ENCODE data around the gene ENPP7. TPM values are rescaled to one million over a fixed set of nuclear protein-coding genes. Genes with fewer than 3 reads are reported as not detected.

ENPP7 gene, protein sequence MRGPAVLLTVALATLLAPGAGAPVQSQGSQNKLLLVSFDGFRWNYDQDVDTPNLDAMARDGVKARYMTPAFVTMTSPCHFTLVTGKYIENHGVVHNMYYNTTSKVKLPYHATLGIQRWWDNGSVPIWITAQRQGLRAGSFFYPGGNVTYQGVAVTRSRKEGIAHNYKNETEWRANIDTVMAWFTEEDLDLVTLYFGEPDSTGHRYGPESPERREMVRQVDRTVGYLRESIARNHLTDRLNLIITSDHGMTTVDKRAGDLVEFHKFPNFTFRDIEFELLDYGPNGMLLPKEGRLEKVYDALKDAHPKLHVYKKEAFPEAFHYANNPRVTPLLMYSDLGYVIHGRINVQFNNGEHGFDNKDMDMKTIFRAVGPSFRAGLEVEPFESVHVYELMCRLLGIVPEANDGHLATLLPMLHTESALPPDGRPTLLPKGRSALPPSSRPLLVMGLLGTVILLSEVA
- total RNA-seq: not detected in 2 replicates

DNA sequence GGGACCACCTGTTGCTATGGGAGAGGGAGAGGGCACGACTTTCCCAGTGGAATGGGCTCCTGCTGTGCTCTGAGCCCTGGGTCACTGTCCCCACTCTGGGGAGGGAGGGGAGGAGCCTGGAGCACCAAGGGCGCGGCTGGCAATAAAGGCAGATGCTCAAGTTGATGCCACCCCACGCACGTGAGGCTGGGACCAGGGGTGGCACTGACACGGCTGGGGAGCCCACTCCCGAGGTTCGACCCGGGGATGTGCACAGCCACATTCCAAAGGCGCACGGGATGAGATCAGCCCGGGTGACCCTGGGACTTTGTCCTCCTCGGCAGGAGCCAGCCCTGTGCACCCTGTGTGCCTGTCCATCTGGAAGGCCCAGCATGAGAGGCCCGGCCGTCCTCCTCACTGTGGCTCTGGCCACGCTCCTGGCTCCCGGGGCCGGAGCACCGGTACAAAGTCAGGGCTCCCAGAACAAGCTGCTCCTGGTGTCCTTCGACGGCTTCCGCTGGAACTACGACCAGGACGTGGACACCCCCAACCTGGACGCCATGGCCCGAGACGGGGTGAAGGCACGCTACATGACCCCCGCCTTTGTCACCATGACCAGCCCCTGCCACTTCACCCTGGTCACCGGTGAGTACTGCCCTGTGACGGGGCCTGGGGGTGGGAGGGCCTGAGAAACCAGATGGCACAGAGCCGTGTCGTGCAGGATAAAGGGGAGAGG lies at the start of gene ENPP7:
ENPP7 (plus strand) TSS at position 175 of the 715 bp plus-strand sequence; CDS start at position 372, 197 bp downstream.
- no peak for DNase-seq (ENCODE audit: low read depth in 2 of 2)

DNA sequence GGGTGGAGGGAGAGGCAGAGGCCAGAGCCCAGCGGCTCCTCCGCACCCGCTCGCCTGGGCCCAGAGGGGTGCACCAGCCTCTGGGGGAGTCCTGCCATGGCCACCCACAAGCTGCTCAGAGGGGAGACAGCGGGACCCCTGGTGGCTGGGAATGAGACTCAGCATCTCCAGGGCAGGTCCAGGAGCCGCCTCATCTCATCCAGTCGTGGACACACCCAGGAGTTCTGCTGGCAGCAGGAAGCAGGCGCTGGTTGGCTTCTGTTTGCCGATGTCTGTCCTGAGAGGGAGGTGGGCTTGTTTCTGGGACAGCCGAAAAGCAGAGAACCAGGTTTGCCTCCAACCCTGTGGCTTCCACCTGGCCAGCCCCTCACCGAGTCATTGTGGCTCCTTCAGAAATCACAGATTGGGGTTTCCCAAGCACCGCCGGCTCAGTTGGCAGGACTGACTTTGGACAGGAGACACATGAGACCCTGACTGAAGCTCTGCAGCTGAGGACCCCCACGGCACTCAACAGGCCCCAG lies 49.6 kb upstream of the ENPP7 start:
- no peak for DNase-seq (ENCODE audit: low read depth in 2 of 2)

DNA sequence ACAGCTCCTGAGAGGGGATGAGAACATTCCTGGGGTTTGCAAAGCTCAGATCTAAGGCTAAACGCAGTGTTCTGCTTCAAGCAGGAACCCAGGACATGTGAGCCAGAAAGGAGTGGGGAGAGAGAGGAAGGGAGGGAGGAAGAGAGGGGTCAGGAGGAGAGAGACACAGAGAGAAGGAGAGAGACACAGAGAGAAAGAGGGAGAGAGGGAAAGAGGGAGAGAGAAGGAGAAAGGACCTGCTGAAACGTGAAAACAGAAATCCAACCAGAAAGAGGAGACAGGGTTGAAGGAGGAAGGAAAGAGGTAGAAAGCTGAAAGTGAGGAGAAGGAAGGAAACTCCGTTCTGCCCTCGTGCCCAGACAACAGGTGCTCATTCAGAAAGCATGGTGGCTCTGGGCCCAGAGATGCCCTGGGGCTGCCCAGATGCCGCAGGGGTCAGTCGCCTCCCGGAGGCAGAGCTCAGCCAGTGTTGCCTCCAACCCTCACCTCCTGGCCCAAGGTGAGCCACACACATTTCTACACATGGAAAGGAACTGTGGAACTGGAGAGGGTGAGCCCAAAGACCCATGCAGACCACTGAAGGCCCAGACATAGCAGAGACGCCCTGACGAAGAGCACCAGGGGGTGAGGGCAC lies 49.0 kb upstream of the ENPP7 start:
- DNase-seq (ENCODE audit: low read depth in 2 of 2): no peak

DNA sequence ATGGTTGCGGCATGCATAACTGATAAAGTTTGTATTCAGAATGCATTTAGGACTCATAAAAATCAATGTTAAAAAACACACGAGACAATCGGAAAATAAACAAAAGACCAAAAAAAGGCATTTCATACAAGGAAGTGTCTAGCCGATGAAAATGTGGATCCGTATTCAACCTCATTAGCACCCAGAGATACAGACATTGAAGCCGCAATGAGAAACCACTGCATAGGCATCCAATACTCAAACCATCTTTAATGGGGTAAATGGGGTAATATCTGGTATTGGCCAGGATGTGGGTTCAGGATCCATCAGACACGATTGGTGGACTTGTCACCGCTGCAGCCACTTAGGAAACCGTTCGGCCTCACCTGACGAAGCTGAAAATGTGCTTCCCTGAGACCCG lies 47.4 kb upstream of the ENPP7 start:
- no peak for DNase-seq (ENCODE audit: low read depth in 2 of 2)

DNA sequence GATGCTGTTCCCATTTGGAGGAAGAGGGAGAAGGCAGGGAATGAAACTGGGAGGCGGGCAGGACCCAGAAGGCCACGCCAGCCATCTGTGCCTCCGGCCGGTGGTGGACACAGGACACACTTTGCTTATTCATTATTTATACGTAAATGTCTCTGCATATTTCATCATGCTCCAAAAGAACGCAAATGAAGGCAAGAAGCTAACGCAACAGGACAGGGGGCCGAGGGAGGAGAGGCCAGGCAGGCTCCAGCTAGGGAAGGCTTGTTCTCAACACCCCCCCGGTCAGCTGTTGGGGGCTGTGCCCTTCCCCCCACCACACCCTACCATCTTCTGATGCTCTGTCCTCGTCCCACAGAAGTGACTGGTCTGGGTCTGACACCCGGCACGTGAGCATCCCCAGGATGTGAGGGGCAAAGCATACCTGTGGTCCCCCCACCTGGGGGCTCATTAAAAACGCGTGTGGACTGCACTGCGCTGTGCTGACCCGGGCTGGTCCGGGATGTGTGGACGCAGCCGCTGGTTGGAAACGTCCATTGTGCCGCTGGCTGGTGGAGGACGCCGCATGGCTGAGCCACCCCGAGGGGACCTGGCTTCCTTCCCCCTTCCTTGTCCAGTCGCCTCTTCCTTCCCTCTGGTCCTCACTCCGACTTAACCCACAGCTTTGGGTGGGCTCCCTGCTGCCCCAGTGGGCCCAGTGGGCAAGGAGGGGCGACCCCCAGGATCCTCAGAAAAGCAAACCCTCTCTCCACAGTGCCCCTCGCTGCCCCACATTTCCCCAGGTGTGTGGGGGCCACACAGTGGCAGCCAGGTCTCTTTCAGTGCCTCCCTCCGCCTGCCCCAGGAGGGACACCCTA lies 46.4 kb upstream of the ENPP7 start:
- DNase-seq (ENCODE audit: low read depth in 2 of 2): no peak

DNA sequence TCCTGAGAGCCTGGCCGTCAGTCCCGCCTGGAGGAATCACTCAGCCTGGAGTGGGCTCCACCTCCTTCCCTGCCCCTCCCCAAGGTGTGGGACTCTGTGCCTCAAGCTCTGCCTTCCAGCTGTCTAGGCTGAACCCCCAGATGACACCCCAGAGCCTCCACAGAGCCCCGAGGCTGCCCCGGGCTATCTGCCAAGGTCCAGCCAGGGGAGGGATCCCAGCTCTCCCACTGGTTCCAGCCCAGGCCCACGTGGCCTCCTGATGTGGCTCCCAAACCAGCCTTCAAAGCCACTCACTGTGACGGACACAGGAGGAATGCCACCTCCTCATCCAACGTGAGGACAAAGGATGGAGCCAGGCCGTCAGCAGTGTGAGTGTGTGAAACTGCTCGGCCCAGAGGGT lies 45.6 kb upstream of the ENPP7 start:
- DNase-seq (ENCODE audit: low read depth in 2 of 2): no peak

DNA sequence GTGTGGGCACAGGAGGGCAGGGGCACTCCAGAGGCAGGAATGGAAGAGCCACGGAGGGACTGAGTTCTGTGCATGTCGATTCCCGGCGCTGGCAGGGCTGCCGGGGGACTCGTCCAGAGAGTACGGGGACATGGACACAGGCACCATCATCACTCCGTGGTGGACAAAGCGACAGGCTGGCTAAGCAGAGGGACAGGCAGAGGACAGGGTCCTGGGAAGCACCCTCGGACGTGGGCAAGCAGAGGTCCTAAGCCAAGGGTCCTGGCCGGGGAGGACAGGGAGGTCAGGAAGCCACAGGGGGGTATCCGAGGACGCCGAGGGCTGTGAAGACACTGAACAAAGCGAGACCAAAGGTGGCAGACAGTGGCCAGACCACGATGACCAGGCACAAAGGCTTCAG lies 44.3 kb upstream of the ENPP7 start:
- no peak for DNase-seq (ENCODE audit: low read depth in 2 of 2)

DNA sequence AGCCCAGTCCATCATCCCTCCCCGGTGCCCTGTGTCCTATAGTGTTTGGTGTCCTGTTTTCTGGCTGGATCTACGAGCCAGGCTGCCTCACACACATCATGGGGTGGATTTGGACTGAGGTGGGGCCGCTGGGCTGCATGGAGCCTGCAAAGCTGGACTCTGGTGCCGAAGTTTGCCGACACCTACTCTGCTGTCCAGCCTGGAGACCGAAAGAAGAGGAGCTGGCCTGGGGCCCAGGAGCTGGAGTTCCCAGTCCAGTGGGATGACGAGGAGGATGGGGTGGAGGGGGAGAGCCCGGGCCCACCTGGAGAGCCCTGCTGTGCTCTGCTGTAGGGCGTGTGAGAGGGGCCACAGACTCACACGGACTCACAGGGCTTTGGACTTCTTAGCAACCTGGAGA lies 40.3 kb upstream of the ENPP7 start:
- DNase-seq (ENCODE audit: low read depth in 2 of 2): no peak

DNA sequence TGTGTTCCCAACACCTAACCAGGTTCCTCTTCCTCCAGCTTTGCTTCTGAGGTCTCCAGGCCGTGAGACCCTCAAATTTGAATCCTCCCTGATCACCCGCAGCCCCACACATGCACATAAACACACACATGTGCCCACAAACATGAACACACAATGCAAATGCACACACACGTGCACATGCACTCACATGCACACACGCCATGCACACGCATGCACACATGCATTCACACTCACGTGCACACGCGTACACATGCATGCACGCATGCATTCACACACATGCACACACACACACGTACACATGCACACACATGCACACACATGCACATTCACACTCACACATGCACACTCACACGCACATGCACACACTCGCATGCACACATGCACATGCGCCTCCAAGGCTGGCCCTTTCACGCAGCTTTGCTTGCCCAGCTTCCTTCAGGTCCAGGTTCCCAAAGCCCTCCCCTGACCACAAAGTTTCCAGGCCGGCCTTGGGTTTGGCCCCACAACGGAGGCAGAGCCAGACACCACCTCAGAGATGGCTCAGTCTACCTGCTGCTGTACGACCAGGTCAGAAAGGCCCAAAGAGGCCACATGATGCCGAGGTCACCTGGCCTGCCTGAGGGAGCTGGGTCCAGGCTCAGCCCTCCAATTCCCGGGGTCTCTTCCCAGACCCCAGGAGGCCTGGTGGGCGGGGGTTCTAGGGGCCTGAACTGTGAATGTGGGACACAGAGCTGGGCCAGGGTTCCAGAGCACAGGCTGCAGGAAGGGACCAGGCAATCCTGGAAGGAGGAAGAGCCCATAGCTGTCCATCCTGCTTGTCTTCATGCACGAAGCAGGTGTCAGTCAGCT lies 39.5 kb upstream of the ENPP7 start:
- no peak for DNase-seq (ENCODE audit: low read depth in 2 of 2)

DNA sequence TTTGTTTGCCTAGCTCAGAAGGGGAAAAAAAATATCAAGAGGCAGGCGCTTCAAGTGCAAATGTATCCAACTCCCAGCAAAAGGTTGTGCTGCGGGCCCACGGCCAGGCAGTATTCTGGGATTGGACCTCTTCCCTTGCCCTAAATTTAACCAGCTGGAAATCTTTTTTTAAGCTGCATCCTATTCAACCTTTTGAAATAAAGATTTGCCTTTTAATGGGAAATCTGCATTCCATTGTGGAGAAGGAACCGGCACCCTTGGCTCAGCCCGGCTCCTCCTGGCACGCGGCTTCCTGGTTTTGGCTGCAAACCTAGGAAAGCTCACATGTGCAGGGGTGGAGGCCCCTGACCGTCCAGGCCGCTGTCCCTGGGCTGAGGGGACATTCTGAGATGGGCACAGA lies 38.8 kb upstream of the ENPP7 start:
- DNase-seq (ENCODE audit: low read depth in 2 of 2): no peak

DNA sequence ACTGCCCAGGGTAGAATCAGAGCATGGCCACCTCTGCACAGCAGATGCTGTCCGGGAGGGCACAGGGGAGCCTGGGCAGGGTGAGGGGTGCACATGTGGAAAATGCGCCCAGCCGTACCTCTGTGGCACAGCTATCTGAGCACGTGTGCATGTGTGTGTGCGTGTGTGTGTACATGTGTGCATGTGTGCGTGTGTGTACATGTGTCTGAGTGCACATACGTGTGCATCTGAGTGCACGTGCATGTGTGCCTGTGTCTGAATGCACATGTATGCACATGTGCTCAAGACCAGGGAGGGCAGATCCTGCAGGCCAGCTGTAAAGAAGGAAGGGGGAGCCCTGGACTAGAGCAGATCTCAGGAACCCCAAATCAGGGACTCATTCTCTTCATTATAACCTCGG lies 37.3 kb upstream of the ENPP7 start:
- DNase-seq (ENCODE audit: low read depth in 2 of 2): no peak

DNA sequence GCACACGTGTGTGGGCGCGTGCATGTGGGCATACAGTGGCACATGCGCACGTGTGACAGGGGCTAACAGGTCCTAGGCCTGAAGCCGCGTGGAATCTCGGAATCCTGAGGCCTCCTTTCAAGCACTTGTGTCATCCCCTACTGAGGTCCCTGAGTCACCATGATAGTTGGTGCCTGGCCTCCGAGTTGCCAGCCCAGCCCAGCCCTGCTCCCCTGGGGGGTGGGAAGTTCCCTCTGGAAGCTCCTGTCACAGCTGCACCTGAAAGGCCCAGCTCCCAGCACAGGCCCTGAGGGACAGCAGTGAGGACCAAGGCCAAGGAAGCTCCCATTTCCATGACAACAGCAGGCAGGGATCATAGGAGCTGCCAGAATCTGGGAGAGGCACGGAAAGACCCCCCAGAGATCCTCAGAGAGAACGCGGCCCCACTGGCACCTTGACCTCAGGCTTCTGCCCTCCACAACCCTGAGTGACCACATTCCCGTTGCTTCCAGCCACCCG lies 35.4 kb upstream of the ENPP7 start:
- no peak for DNase-seq (ENCODE audit: low read depth in 2 of 2)

DNA sequence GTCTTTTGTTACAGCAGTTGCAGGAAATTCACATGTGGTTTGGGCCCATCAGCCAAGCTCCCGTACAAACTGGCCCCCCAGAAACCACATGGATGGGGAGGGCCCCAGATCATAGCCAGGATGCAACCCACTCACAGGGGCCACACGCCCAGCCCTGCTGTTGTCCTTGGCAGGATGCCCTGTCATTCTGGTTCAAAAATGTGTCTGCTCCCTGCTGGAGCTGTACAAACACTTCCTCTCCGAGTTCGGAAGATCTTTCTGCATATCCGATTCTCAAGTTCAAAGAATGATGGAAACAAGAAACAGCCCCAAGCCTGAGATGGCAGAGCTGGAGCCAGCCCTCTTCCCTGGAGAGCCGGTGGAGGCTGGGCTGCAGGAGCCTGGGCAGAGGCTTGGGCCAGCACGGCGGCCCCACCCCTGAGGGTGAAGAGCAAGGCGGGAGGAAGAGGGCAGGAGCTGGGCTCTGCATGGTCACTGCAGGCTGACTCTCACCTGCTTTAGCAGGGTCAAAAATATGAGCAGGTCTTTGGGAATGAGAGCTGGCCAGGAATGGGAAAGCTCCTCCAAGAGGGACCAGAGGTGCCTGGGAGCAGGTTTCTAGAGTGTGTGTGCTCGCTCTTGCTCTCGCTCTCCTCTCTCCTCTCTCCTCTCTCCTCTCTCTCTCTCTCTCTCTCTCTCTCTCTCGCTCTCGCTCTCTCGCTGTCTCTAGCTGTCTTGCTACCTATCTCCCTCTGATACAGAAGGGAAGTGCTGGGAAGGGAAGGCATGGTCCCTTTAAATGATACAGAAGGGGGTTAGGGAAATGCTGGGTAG lies 34.7 kb upstream of the ENPP7 start:
- peak; percentile 19 to 60 for DNase-seq (ENCODE audit: low read depth in 2 of 2)

DNA sequence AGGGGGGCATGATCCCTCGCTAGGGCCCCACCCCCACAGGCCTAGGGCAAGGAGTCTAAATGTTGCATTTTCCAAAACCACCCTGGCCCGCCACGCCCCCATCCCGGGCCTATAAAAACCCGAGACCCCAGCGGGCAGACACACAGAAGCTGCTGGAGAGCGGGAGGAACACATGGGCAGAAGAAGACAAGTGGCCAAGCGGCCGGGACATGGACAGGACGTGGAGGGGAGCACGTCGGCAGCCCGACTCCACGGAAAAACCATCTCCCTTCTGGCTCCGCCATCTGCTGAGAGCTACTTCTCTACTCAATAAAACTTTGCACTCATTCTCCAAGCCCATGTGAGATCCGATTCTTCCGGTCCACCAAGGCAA lies 34.1 kb upstream of the ENPP7 start:
- no peak for DNase-seq (ENCODE audit: low read depth in 2 of 2)

DNA sequence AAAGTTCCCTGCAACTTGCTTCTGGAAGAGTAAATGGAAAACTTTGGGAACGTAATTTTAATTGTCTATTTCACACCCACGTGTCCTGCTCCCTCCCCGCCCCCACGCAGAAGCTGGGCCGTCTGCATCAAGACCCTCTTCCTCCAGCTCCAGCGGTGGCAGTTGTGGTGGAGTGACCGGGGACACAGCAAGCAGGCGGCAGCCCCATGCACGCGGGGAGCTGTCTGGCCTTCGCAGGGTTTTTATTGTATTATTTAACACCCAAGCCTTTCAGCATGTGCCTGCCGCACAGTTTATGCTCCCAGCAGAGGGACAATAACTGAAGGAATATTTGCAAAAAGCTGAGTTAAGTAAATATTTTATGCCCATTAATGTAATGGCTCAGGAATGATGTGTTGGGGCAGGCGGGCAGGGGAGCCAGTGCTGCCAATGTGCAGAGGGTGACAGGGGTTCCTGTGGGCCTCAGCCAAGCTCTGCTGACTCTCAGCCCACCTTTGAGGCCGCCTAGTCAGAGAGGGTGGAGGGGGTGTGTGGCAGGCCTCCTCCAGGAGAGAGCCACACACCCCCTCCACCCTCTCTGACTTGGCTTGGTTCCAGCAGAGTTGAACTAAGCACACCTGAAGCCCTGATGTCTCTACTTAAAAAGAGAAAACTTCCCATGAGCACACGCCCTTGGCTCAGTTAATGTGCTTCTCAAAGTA lies 32.4 kb upstream of the ENPP7 start:
- no peak for DNase-seq (ENCODE audit: low read depth in 2 of 2)

DNA sequence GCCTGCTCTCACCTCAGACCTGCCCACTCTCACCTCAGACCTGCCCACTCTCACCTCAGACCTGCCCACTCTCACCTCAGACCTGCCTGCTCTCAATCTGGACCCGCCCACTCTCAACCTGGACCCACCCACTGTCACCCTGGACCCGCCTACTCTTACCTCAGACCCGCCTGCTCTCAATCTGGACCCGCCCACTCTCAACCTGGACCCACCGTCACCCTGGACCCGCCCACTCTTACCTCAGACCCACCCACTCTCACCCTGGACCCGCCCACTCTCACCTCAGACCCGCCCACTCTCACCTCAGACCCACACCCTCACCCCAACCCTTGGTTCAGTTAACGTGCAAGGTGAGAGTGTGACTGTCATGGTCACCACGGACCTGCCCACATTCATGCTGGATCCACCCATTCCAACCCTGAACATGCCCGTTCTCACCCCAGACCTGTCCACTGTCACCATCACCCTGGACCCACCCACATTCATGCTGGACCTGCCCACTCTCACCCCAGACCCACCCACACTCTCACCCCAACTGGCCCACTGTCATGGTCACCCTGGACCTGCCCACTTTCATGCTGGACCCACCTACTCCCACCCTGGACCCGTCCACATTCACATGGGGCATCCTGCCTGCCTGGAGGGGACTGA lies 31.2 kb upstream of the ENPP7 start:
- DNase-seq (ENCODE audit: low read depth in 2 of 2): no peak

DNA sequence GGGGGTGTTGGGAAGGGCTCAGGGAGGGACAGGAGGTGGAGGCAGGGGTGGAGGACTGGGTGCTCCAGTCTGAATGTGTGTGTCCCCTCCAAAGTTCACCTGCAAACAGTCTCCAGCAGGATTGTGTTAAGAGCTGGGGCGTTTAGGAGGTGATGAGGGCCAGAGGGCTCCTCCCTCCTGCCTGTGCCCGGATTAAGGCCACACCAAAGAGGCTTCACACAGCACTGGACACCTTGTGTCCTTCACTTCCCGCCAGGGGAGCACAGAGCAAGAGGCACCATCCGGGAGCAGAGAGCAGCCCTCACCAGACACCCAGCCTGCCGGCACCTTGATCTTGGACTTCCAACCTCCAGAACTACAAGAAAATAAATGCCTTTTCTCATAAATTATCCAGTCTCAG lies 30.2 kb upstream of the ENPP7 start:
- no peak for DNase-seq (ENCODE audit: low read depth in 2 of 2)

DNA sequence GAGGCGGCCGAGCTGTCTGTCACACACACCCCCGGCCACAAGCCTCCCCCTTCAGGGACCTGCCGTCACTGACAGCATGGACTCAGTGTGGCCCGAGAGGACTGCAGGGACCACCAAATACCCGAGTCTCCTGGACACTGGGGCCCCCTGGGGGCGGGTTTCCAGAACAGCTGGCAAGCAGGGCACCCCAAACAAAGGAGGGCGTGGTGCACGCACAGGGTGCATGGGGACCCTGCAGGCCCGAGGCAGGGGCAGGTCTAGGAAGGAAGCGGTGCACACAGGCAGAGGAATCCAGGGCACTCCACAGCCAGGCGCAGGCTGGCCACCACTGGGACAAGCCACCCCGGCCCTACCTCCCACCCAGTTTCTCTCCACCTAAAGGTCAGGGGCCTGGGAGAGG lies 28.7 kb upstream of the ENPP7 start:
- DNase-seq (ENCODE audit: low read depth in 2 of 2): no peak
